GM10266 (cell line): ENCODE data around the gene SLC1A2.

Experiments
- DNase-seq: peaks from one replicate; pipeline ENCODE4 v3.0.0; 2012; ENCODE audit errors: extremely low spot score
- TF ChIP-seq, protein P1 (sequence below): IDR thresholded peaks from 2 replicates; pipeline ENCODE4 v1.5.1; 2012; ENCODE audit warnings: mild to moderate bottlenecking, low read depth; ENCODE audit not compliant: control insufficient read depth, insufficient read depth; ENCODE audit errors: missing control alignments

SLC1A2 gene

DNA sequence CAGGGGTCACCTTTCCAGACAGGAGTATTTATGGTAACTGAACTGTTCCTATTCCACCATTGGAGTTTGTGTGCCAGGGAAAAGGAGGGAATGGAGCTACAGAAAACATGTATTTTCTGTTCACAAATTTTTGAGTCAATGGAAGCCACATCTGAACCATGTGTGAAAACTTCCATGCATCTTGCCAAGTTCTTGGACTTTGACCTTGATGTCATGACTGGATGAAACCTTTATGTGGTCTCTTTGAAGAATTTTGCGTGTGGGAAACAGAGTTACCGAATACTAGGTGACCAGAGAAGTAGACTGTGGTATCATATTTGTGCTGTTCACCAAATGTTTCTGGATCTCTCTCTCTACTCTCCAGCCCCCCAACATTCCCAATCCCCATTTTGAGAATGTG lies 175.6 kb downstream of the SLC1A2 start:
- TF ChIP-seq, protein P1, sequence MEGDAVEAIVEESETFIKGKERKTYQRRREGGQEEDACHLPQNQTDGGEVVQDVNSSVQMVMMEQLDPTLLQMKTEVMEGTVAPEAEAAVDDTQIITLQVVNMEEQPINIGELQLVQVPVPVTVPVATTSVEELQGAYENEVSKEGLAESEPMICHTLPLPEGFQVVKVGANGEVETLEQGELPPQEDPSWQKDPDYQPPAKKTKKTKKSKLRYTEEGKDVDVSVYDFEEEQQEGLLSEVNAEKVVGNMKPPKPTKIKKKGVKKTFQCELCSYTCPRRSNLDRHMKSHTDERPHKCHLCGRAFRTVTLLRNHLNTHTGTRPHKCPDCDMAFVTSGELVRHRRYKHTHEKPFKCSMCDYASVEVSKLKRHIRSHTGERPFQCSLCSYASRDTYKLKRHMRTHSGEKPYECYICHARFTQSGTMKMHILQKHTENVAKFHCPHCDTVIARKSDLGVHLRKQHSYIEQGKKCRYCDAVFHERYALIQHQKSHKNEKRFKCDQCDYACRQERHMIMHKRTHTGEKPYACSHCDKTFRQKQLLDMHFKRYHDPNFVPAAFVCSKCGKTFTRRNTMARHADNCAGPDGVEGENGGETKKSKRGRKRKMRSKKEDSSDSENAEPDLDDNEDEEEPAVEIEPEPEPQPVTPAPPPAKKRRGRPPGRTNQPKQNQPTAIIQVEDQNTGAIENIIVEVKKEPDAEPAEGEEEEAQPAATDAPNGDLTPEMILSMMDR = no peak
- no peak for DNase-seq

DNA sequence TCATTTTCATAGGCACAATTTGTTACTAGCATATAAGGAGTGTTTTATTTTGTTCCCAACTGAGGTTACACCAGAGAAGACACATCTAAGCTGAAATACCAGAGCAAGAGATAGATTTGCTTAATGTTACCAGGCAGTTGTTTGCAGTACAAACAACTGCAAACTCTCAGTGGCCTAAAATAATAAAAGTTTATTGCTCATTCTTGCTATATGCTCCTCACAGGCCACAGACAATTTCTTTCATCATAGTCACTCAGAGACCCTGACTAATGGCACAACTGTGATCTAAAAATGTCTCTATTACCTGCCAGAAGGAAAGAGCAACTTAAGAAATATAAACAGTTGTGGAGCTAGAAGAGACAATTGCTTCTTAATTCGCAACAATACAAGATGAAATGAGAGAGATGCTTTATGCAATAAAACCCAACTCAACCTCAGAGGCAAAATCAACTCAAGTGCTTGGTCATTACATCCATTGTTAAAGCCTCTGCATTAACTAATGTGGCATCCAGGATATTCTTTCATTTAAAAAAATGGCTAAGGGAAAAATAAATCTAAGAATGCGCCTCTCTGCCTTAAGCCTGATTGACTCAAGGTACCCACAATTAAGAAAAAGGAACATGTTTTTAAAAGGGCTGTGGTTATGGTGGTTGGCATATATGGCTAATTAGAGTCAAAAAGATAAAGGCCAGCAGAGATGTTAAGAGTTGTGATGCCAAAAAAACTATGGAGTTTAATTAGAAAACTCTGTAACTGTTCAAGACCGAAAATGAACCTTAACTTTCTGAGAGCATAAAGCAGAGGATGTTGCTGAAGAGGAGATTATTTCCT lies 176.7 kb downstream of the SLC1A2 start:
- TF ChIP-seq, protein P1 = no peak
- DNase-seq = no peak

DNA sequence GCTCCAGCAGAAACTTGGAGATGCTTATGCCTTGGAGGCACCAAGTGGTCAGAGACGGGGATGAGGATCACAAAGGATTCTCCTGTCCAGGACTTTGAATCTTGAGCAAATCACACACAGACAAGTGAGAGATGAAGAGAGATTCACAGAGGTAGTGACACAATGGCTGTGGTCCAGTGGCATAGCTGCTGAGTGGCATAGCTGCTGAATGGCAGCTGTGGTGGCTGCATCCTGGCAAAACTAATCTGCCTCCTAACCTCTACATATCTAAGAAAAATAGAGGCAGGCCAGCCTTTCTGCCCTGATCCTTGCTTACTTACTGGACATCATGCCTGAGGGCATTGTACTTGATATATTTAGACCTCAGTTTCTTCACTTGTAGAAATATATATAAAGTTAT lies 177.8 kb downstream of the SLC1A2 start:
- DNase-seq = no peak
- TF ChIP-seq, protein P1 = no peak

DNA sequence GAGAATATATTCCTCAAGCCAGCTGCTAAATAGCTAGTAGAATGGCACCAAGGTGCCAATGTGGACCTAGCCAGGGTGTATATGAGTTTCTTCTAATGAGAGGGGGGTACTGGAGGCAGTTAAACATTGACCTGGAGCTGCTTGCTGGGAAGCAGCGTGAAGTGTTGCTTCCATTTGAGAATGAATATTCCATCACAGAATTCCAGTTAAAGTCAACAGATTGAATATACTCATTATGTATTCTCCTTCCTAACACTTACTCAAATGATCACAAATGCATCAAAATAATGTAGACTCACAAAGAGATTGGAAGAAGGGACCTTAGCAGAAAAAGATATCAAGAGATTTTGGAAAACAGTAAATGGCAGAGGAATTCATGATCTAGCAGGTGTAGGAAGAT lies 178.3 kb downstream of the SLC1A2 start:
- TF ChIP-seq, protein P1 = no peak
- no peak for DNase-seq

DNA sequence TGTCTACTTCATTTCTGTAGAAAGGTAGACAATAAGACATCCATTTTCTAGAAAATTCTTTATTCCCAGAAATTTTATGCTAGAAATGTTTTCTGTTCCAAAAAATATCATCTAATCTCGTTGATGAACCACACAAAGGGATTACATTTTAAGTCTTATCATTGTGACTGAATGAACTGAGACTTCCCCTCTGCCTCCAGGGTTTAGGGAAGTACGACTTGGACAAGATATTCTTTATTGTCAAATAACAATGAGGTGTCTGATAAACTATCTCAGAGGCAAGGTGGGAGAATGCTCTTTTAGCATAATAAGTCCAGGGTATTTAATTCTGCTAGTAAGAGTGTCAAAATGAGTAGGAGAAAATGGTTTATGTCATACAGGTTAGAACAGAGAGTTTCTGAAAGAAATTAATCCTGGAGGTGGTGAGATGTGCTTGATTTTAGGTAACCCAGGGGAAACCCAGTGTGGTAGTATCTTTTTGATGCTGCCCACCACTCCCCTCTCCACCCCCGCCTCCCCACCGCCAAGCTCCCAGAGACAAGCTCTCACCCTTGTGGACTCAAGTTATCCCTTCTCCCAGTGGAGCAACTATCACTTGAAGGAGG lies 179.8 kb downstream of the SLC1A2 start:
- DNase-seq = no peak
- TF ChIP-seq, protein P1 = no peak

DNA sequence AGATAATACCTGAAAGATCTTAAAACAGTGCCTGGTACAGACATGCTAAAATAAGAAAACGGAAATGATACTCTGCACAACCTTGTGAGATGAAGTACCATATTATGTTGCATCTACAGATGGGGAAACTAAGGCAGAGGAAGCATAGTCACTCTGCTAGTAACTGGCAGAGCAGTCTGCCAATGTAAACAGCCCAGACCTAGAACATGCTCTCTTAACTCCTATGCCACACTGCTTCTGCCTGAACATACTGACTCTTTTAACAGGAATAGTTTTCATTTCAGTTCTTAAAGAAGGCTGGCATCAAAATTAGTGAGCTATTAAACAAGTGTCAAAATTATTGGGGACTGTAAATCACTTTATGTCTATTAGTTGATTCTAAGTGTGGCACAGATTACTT lies 180.5 kb downstream of the SLC1A2 start:
- no peak for DNase-seq

More for the DNA sequence above, 180.5 kb downstream of the SLC1A2 start:
- TF ChIP-seq, protein P1 = no peak
